ENCODE results near the gene DNAJB2. TPM values are rescaled to one million over a fixed set of nuclear protein-coding genes. Genes with fewer than 3 reads are reported as not detected.
A peak's percentile ranks its signal among the peaks of the same experiment; 100 is the strongest.
"Not testable (repeated sequence)": the region's sequence is repeated elsewhere in the genome, so short reads cannot be mapped to it uniquely, and the experiment has no call there.

DNAJB2 gene
- polyA plus RNA-seq, 1 donor: 62.9 TPM

GRCh38 chr2:219253753-219254589 is 25.2 kb upstream of the DNAJB2 start, which contains the start of gene TUBA4A:
Gene TUBA4A, minus strand, starts transcription at chr2:219253918. Its CDS starts 60 bp downstream, at chr2:219253858.
- DNase-seq: no peak

- no peak for DNase-seq
Measured at GRCh38 chr2:219254590-219255201, 24.5 kb upstream of the DNAJB2 start.

- not testable (repeated sequence) for DNase-seq
Measured at GRCh38 chr2:219258942-219259341, 20.2 kb upstream of the DNAJB2 start.

- DNase-seq: no peak
Measured at GRCh38 chr2:219261024-219261855, 17.9 kb upstream of the DNAJB2 start.

GRCh38 chr2:219266232-219266631 is 12.9 kb upstream of the DNAJB2 start:
- no peak for DNase-seq

- DNase-seq: no peak
Measured at GRCh38 chr2:219266886-219267285, 12.3 kb upstream of the DNAJB2 start.

GRCh38 chr2:219268294-219268693 is 10.9 kb upstream of the DNAJB2 start:
- DNase-seq: no peak

GRCh38 chr2:219269362-219270054 is 9.7 kb upstream of the DNAJB2 start:
- DNase-seq: no peak

- no peak for DNase-seq
Measured at GRCh38 chr2:219270055-219270372, 9.2 kb upstream of the DNAJB2 start.

GRCh38 chr2:219271021-219271420 is 8.1 kb upstream of the DNAJB2 start:
- no peak for DNase-seq

GRCh38 chr2:219272356-219272755 is 6.8 kb upstream of the DNAJB2 start:
- DNase-seq: no peak

GRCh38 chr2:219272995-219273394 is 6.2 kb upstream of the DNAJB2 start:
- DNase-seq: no peak

GRCh38 chr2:219273937-219274336 is 5.2 kb upstream of the DNAJB2 start:
- no peak for DNase-seq

- DNase-seq: no peak
Measured at GRCh38 chr2:219274361-219274921, 4.7 kb upstream of the DNAJB2 start.

GRCh38 chr2:219277703-219278654 is 1.2 kb upstream of the DNAJB2 start:
- peak; percentile 82 for DNase-seq

GRCh38 chr2:219278655-219279150 is 463 bp upstream of the DNAJB2 start:
- DNase-seq: no peak

GRCh38 chr2:219279916-219280516 is 850 bp downstream of the DNAJB2 start:
- DNase-seq: no peak

- no peak for DNase-seq
Measured at GRCh38 chr2:219280651-219281050, 1.5 kb downstream of the DNAJB2 start.

GRCh38 chr2:219281588-219281987 is 2.4 kb downstream of the DNAJB2 start:
- DNase-seq: no peak

GRCh38 chr2:219282375-219282774 is 3.2 kb downstream of the DNAJB2 start:
- no peak for DNase-seq

Measured in left kidney (tissue), 2 donors.